Activated CD4-positive, alpha-beta T cell treated with anti-CD3 and anti-CD28 coated beads, Interleukin-2, amount 10 ng/mL, durations not matched to agents 24 days and 14 days (primary cell): ENCODE results near the gene KRTAP25-1. TPM values are rescaled to one million over a fixed set of nuclear protein-coding genes. Genes with fewer than 3 reads are reported as not detected.

ENCODE experiments used
- total RNA-seq: library from RNA; stranded (reverse); gene quantifications from 2 replicates; pipeline ENCODE4 v1.2.3, GENCODE V29; 2022

KRTAP25-1 gene
- total RNA-seq, 1 donor from 2014 or later = not detected

Other genes with a start within 250 kb of the KRTAP25-1 start
- not detected in 2 replicates for gene CLDN17, start 122.7 kb downstream of the KRTAP25-1 start, total RNA-seq
- gene CLDN8, start 73.4 kb downstream of the KRTAP25-1 start, total RNA-seq = not detected in 2 replicates
- not detected in 2 replicates for gene KRTAP24-1, start 6.6 kb downstream of the KRTAP25-1 start, total RNA-seq
- gene KRTAP26-1, start 30.8 kb upstream of the KRTAP25-1 start, total RNA-seq = not detected in 2 replicates
- gene KRTAP27-1, start 48.2 kb upstream of the KRTAP25-1 start, total RNA-seq = not detected in 2 replicates
- not detected in 2 replicates for gene KRTAP23-1, start 59.1 kb upstream of the KRTAP25-1 start, total RNA-seq
- not detected in 2 replicates for gene KRTAP13-2, start 82.8 kb upstream of the KRTAP25-1 start, total RNA-seq
- gene KRTAP13-1, start 106.5 kb upstream of the KRTAP25-1 start, total RNA-seq = not detected in 2 replicates
- not detected in 2 replicates for gene KRTAP13-3, start 136.4 kb upstream of the KRTAP25-1 start, total RNA-seq
- not detected in 2 replicates for gene KRTAP13-4, start 140.7 kb upstream of the KRTAP25-1 start, total RNA-seq
- not detected in 2 replicates for gene KRTAP15-1, start 150.8 kb upstream of the KRTAP25-1 start, total RNA-seq
- gene KRTAP19-1, start 190.9 kb upstream of the KRTAP25-1 start, total RNA-seq = not detected in 2 replicates
- not detected in 2 replicates for gene KRTAP19-2, start 197.9 kb upstream of the KRTAP25-1 start, total RNA-seq
- not detected in 2 replicates for gene KRTAP19-3, start 202.5 kb upstream of the KRTAP25-1 start, total RNA-seq
- gene KRTAP19-4, start 207.7 kb upstream of the KRTAP25-1 start, total RNA-seq = not detected in 2 replicates
- not detected in 2 replicates for gene KRTAP19-5, start 212.6 kb upstream of the KRTAP25-1 start, total RNA-seq